IMR-90 (cell line): ENCODE data around the gene H6PD. TPM values are rescaled to one million over a fixed set of nuclear protein-coding genes. Genes with fewer than 3 reads are reported as not detected.

Experiments
- ATAC-seq: fragments of 200-7000 bp; cut with Tn5 transposase; 2 replicates; pipeline ENCODE4 v1.9.1; 2020; ENCODE audit warnings: low read depth, mild to moderate bottlenecking, moderate library complexity
- BruUV-seq: library from RNA; stranded (reverse); fragments of 400-500 nt; replicated peaks from 2 replicates; lab custom pipeline; 2021; lab: Mats Ljungman, UMichigan
- CTCF ChIA-PET: fragments of 300-600 bp; formaldehyde crosslinking; extraction: SDS; loops from one replicate; lab custom pipeline; 2021; ENCODE audit warnings: antibody characterized with exemption; lab: Yijun Ruan, JAX
- POLR2A ChIA-PET: fragments of 300-600 bp; sonication (Branson Sonifier 250); formaldehyde crosslinking; loops from one replicate; lab custom pipeline; 2022; ENCODE audit warnings: antibody characterized with exemption; ENCODE audit not compliant: unreplicated experiment; lab: Charles Lee
- DNase-seq: peaks from one replicate; pipeline ENCODE4 v3.0.0; 2013
- H2AFZ ChIP-seq: replicated peaks from 2 replicates; pipeline ENCODE3; 2013; ENCODE audit warnings: low read length, mild to moderate bottlenecking; ENCODE audit not compliant: poor library complexity
- H2AK5ac ChIP-seq: 2 replicates; pipeline ENCODE4 v1.6.1; 2013; ENCODE audit warnings: low read depth, low read length, inconsistent platforms
- H2AK9ac ChIP-seq: replicated peaks from 2 replicates; pipeline ENCODE3; 2013; ENCODE audit warnings: mild to moderate bottlenecking, low read depth, low read length, moderate library complexity; ENCODE audit not compliant: poor library complexity
- H2BK120ac ChIP-seq: 2 replicates; pipeline ENCODE4 v1.6.1; 2013; ENCODE audit warnings: low read depth, low read length, inconsistent platforms
- H2BK15ac ChIP-seq: 3 replicates; pipeline ENCODE4 v1.6.1; 2013; ENCODE audit warnings: low read depth, low read length, inconsistent platforms
- H2BK20ac ChIP-seq: 2 replicates; pipeline ENCODE4 v1.6.1; 2013; ENCODE audit warnings: low read depth, mild to moderate bottlenecking, inconsistent platforms, low read length, moderate library complexity
- H2BK5ac ChIP-seq: 2 replicates; pipeline ENCODE4 v1.6.1; 2013; ENCODE audit warnings: mild to moderate bottlenecking, low read depth, low read length, inconsistent platforms; ENCODE audit not compliant: poor library complexity, severe bottlenecking
- H3K14ac ChIP-seq: replicated peaks from 2 replicates; pipeline ENCODE4 v1.6.1; 2013; ENCODE audit warnings: low read depth, low read length, inconsistent platforms
- H3K18ac ChIP-seq: 2 replicates; pipeline ENCODE4 v1.6.1; 2013; ENCODE audit warnings: low read depth, low read length, control low read depth
- H3K23ac ChIP-seq: 2 replicates; pipeline ENCODE4 v1.6.1; 2013; ENCODE audit warnings: low read depth, low read length, inconsistent platforms
- H3K27ac ChIP-seq: 2 replicates; pipeline ENCODE4 v1.5.1; 2013; ENCODE audit warnings: mild to moderate bottlenecking, control low read depth, low read length; ENCODE audit not compliant: insufficient read depth
- H3K27me3 ChIP-seq: 2 replicates; pipeline ENCODE4 v1.6.1; 2013; ENCODE audit warnings: low read length; ENCODE audit not compliant: control insufficient read depth, insufficient read depth
- H3K36me3 ChIP-seq: 2 replicates; pipeline ENCODE4 v1.6.1; 2013; ENCODE audit warnings: low read length, mixed read lengths; ENCODE audit not compliant: control insufficient read depth, insufficient read depth
- H3K4ac ChIP-seq: 2 replicates; pipeline ENCODE4 v1.6.1; 2013; ENCODE audit warnings: low read depth, low read length, inconsistent platforms
- H3K4me1 ChIP-seq: 2 replicates; pipeline ENCODE4 v1.6.1; 2013; ENCODE audit warnings: low read length, mixed read lengths; ENCODE audit not compliant: control insufficient read depth, insufficient read depth
- H3K4me2 ChIP-seq: 2 replicates; pipeline ENCODE4 v1.6.1; 2013; ENCODE audit warnings: low read depth, mild to moderate bottlenecking, control low read depth, low read length, moderate library complexity
- H3K4me3 ChIP-seq: 2 replicates; pipeline ENCODE4 v1.5.1; 2013; ENCODE audit warnings: low read depth, mild to moderate bottlenecking, control low read depth, low read length, moderate library complexity; ENCODE audit not compliant: insufficient read depth
- H3K56ac ChIP-seq: 2 replicates; pipeline ENCODE4 v1.6.1; 2013; ENCODE audit warnings: low read length, inconsistent platforms; ENCODE audit not compliant: insufficient read depth; ENCODE audit errors: extremely low read depth
- H3K79me1 ChIP-seq, 2 experiments: 2 replicates each; pipeline ENCODE4 v1.6.1; 2013; ENCODE audit warnings: low read length in 2 of 2, inconsistent platforms in 1 of 2, low read depth in 1 of 2
- H3K9ac ChIP-seq: 2 replicates; pipeline ENCODE4 v1.6.1; 2013; ENCODE audit warnings: low read depth, low read length, control low read depth
- H3K9me1 ChIP-seq: 2 replicates; pipeline ENCODE4 v1.6.1; 2013; ENCODE audit warnings: low read length, inconsistent platforms; ENCODE audit not compliant: insufficient read depth
- H3K9me3 ChIP-seq: 2 replicates; pipeline ENCODE4 v1.6.1; 2013; ENCODE audit warnings: low read length; ENCODE audit not compliant: control insufficient read depth, insufficient read depth
- H4K20me1 ChIP-seq: 2 replicates; pipeline ENCODE4 v1.6.1; 2013; ENCODE audit warnings: low read length, inconsistent platforms; ENCODE audit not compliant: insufficient read depth
- H4K5ac ChIP-seq: 2 replicates; pipeline ENCODE4 v1.6.1; 2013; ENCODE audit warnings: mild to moderate bottlenecking, low read depth, low read length, control low read depth
- H4K8ac ChIP-seq, 2 experiments: 2 replicates each; pipeline ENCODE4 v1.6.1; 2013; ENCODE audit warnings: low read depth in 2 of 2, low read length in 2 of 2, control low read depth in 1 of 2, inconsistent platforms in 1 of 2
- H4K91ac ChIP-seq: 2 replicates; pipeline ENCODE4 v1.6.1; 2013; ENCODE audit warnings: low read depth, low read length, inconsistent platforms; ENCODE audit not compliant: insufficient read depth
- BHLHE40 ChIP-seq: fragments of 150-350 bp; IDR thresholded peaks from 2 replicates; pipeline ENCODE4 v1.6.1; 2016; ENCODE audit warnings: mild to moderate bottlenecking, low read depth, low read length
- CEBPB ChIP-seq: IDR thresholded peaks from 2 replicates; pipeline ENCODE4 v1.6.1; 2012; ENCODE audit warnings: low read depth, low read length, improper control_type of control experiment
- CHD1 ChIP-seq: IDR thresholded peaks from 2 replicates; pipeline ENCODE4 v1.6.1; 2012; ENCODE audit warnings: low read depth, low read length, improper control_type of control experiment
- CTCF ChIP-seq: conservative IDR thresholded peaks from 2 replicates; pipeline ENCODE4 v1.5.1; 2012; ENCODE audit warnings: mild to moderate bottlenecking, low read depth, low read length, improper control_type of control experiment
- ELK1 ChIP-seq: fragments of 150-350 bp; IDR thresholded peaks from 2 replicates; pipeline ENCODE4 v1.6.1; 2016; ENCODE audit warnings: low read depth, mild to moderate bottlenecking, low read length, moderate library complexity, borderline replicate concordance
- FOS ChIP-seq: fragments of 150-350 bp; IDR thresholded peaks from 2 replicates; pipeline ENCODE4 v1.6.1; 2016; ENCODE audit warnings: low read depth, low read length
- MAFK ChIP-seq: IDR thresholded peaks from 2 replicates; pipeline ENCODE4 v1.6.1; 2012; ENCODE audit warnings: low read depth, low read length, improper control_type of control experiment
- MAZ ChIP-seq: IDR thresholded peaks from 2 replicates; pipeline ENCODE4 v1.6.1; 2012; ENCODE audit warnings: low read depth, mild to moderate bottlenecking, low read length, improper control_type of control experiment, moderate library complexity, borderline replicate concordance
- MXI1 ChIP-seq: IDR thresholded peaks from 2 replicates; pipeline ENCODE4 v1.6.1; 2012; ENCODE audit warnings: low read depth, mild to moderate bottlenecking, low read length, moderate library complexity, borderline replicate concordance
- NFE2L2 ChIP-seq: fragments of 150-350 bp; IDR thresholded peaks from 2 replicates; pipeline ENCODE4 v1.6.1; 2016; ENCODE audit warnings: low read depth, mild to moderate bottlenecking, low read length
- POLR2A ChIP-seq: IDR thresholded peaks from 2 replicates; pipeline ENCODE4 v1.6.1; 2012; ENCODE audit warnings: mild to moderate bottlenecking, low read depth, low read length
- RAD21 ChIP-seq: IDR thresholded peaks from 2 replicates; pipeline ENCODE4 v1.6.1; 2012; ENCODE audit warnings: low read length, improper control_type of control experiment
- RCOR1 ChIP-seq: IDR thresholded peaks from 2 replicates; pipeline ENCODE4 v1.6.1; 2012; ENCODE audit warnings: mild to moderate bottlenecking, low read length, improper control_type of control experiment; ENCODE audit not compliant: insufficient replicate concordance
- RFX5 ChIP-seq: IDR thresholded peaks from 2 replicates; pipeline ENCODE4 v1.8.0; 2012; ENCODE audit warnings: low read depth, mild to moderate bottlenecking, low read length, moderate library complexity
- SMC3 ChIP-seq: fragments of 150-350 bp; IDR thresholded peaks from 2 replicates; pipeline ENCODE4 v1.6.1; 2016; ENCODE audit warnings: low read depth, mild to moderate bottlenecking, antibody characterized with exemption, low read length, moderate library complexity
- USF2 ChIP-seq: fragments of 150-350 bp; IDR thresholded peaks from 2 replicates; pipeline ENCODE4 v1.6.1; 2017; ENCODE audit warnings: mild to moderate bottlenecking, antibody characterized with exemption, low read length, low read depth
- WGBS, 2 experiments: methylation state at CpG; one replicate each; pipeline versions ENCODE4 v1.1.5 to v1.1.7; 2013; ENCODE audit warnings: missing lambda C conversion rate in 2 of 2; ENCODE audit not compliant: insufficient read length in 1 of 2; ENCODE audit errors: extremely low coverage in 2 of 2; 5-methylcytosine and 5-hydroxymethylcytosine counted together
- dilution Hi-C: fragments of 300-500 bp; cut with HindIII; formaldehyde crosslinking; loops from one replicate; pipeline ENCODE4 v1.14.3; 2018; ENCODE audit warnings: low sequenced_read_pairs; ENCODE audit not compliant: unreplicated experiment
- in situ Hi-C: fragments of 300-500 bp; cut with MboI; formaldehyde crosslinking; loops from 3 replicates; pipeline ENCODE4 v1.14.3; 2019; ENCODE audit warnings: low sequenced_read_pairs, inconsistent platforms, mixed read lengths
- intact Hi-C: fragments of 100-400 bp; cut with micrococcal nuclease; formaldehyde crosslinking; loops from 2 replicates; pipeline ENCODE4 v1.10.0; 2022
- polyA plus RNA-seq, 3 experiments: library from polyadenylated mRNA; depleted of rRNA; stranded (reverse); fragments of >200 nt; gene quantifications; 2 replicates each; pipeline ENCODE4 v1.2.3, GENCODE V29; 2012; ENCODE audit warnings: low replicate concordance in 1 of 3
- total RNA-seq: library from RNA; depleted of rRNA; stranded (reverse); fragments of >200 nt; gene quantifications from 2 replicates; pipeline ENCODE4 v1.2.3, GENCODE V29; 2012

H6PD gene
- total and polyA plus RNA-seq, 2 of the 4 experiments (the other 2 are of a cell fraction) = 9.3 to 22.1 TPM

GRCh38 chr1:9261496-9261895 is 26.9 kb downstream of the H6PD start:
- Histone ChIP-seq H2AFZ (no peak overlapping the region), H4K8ac (no peak overlapping the region), H3K23ac (no peak overlapping the region), H3K9me3 (no peaks in the 10 kb centered on the region), H3K4ac (no peak overlapping the region), H4K20me1 (peaks cover 22% of the 10 kb centered on the region; the same call in 1 of the 2 replicates), H4K91ac (no peak overlapping the region), H3K27me3 (no peaks in the 10 kb centered on the region), H2AK5ac (no peak overlapping the region), H3K18ac (no peak overlapping the region), H4K5ac (no peak overlapping the region), H2BK15ac (no peak overlapping the region), H2AK9ac (no peak overlapping the region), H3K4me2 (no peak overlapping the region), H3K36me3 (peaks cover 34% of the 10 kb centered on the region), H3K56ac (no peak overlapping the region), H3K9me1 (peaks cover 9% of the 10 kb centered on the region), H2BK5ac (no peak overlapping the region), H3K14ac (no peak overlapping the region), H3K27ac (no peak overlapping the region), H3K4me3 (no peak overlapping the region), H2BK20ac (no peak overlapping the region), H3K4me1 (no peaks in the 10 kb centered on the region), H3K9ac (no peak overlapping the region), H3K79me1 (peaks cover 28 to 44% of the 10 kb centered on the region in 2 experiments), H2BK120ac (no peak overlapping the region)
- DNase-seq = no peak
- CTCF ChIA-PET = no interaction called here
- dilution Hi-C loops = no loop called here
- WGBS, 2 experiments = no CpG with 5 or more reads among the region's 8 CpGs
- POLR2A ChIA-PET = no interaction called here
- in situ Hi-C loops = no loop called here
- intact Hi-C loops = no loop called here
- TF ChIP-seq ELK1 = no peak
- TF ChIP-seq USF2 = no peak
- no peak for TF ChIP-seq CEBPB
- no peak for TF ChIP-seq BHLHE40
- TF ChIP-seq MAZ = no peak
- TF ChIP-seq RCOR1 = no peak
- TF ChIP-seq RAD21 = no peak
- TF ChIP-seq CTCF = no peak
- TF ChIP-seq POLR2A = no peak
- no peak for TF ChIP-seq FOS
- TF ChIP-seq NFE2L2 = no peak
- no peak for TF ChIP-seq RFX5
- TF ChIP-seq MAFK = no peak
- no peak for TF ChIP-seq MXI1
- TF ChIP-seq CHD1 = no peak
- no peak for TF ChIP-seq SMC3
- BruUV-seq = no TSS peak
- no peak for ATAC-seq
